HepG2 (cell line): Measurements from ENCODE around the gene GRIK1. TPM values are rescaled to one million over a fixed set of nuclear protein-coding genes. Genes with fewer than 3 reads are reported as not detected.

Source experiments
- ATAC-seq: fragments of 200-7000 bp; cut with Tn5 transposase; 3 replicates; pipeline ENCODE4 v1.9.1; 2020; ENCODE audit warnings: mild to moderate bottlenecking, moderate library complexity
- BruUV-seq: library from RNA; stranded (reverse); fragments of 400-500 nt; replicated peaks from 2 replicates; lab custom pipeline; 2021; lab: Mats Ljungman, UMichigan
- CTCF ChIA-PET: fragments of 300-600 bp; formaldehyde crosslinking; extraction: SDS; loops from one replicate; lab custom pipeline; 2021; ENCODE audit warnings: low total read pairs, inconsistent platforms, low intra/inter-chr PET ratio; lab: Yijun Ruan, JAX
- POLR2A ChIA-PET: fragments of 350-600 bp; sonication (Branson Sonifier 250); formaldehyde crosslinking; loops from one replicate; lab custom pipeline; 2020; ENCODE audit warnings: antibody characterized with exemption, inconsistent platforms; lab: Yijun Ruan, JAX
- DNase-seq: peaks from one replicate; pipeline ENCODE4 v3.0.0-alpha.2; 2015; ENCODE audit warnings: low spot score
- FAIRE-seq: peaks from 3 replicates; lab custom pipeline; 2011; peaks lifted over from hg19 to GRCh38; lab: Jason Lieb, UNC
- H2AFZ ChIP-seq: one replicate; pipeline ENCODE4 v1.6.1; 2011; ENCODE audit warnings: low read length, inconsistent platforms
- H3K27ac ChIP-seq: fragments of 300-600 bp; 3 replicates; pipeline ENCODE4 v1.8.0; 2011; ENCODE audit warnings: mixed run types, mild to moderate bottlenecking, mixed read lengths, low read length, inconsistent platforms; ENCODE audit not compliant: insufficient read depth; ENCODE audit errors: extremely low read length
- H3K27me3 ChIP-seq, 2 experiments: fragments of 200-600 bp in 1 of 2; 2 replicates in 1 of 2; 3 replicates in 1 of 2; pipeline versions ENCODE4 v1.6.0 to v1.8.0; 2011; ENCODE audit warnings: low read length in 2 of 2, mild to moderate bottlenecking in 2 of 2, moderate library complexity in 2 of 2, inconsistent platforms in 1 of 2; ENCODE audit not compliant: insufficient read depth in 2 of 2, control insufficient read depth in 1 of 2
- H3K36me3 ChIP-seq, 2 experiments: fragments of 200-600 bp in 1 of 2; replicated peaks in 1 of 2; 2 replicates in 1 of 2; 3 replicates in 1 of 2; pipeline versions ENCODE4 v1.5.1 to v1.8.0; 2011; ENCODE audit warnings: low read length in 2 of 2, inconsistent platforms in 1 of 2; ENCODE audit not compliant: insufficient read depth in 2 of 2, control insufficient read depth in 1 of 2
- H3K4me1 ChIP-seq: 2 replicates; pipeline ENCODE4 v1.5.1; 2012; ENCODE audit warnings: low read length, inconsistent platforms; ENCODE audit not compliant: insufficient read depth
- H3K4me2 ChIP-seq: 2 replicates; pipeline ENCODE4 v1.6.0; 2011; ENCODE audit warnings: low read depth, low read length, inconsistent platforms
- H3K4me3 ChIP-seq, 3 experiments: fragments of 200-600 bp in 1 of 3; sonication (generic), shearing (Covaris generic) in 1 of 3; replicated peaks in 1 of 3; 2 replicates each; pipeline ENCODE4 v1.5.1; 2011 to 2016; ENCODE audit warnings: low read length in 3 of 3, inconsistent platforms in 2 of 3, low read depth in 2 of 3, mild to moderate bottlenecking in 2 of 3, control low read depth in 1 of 3, mixed read lengths in 1 of 3; ENCODE audit not compliant: insufficient read depth in 1 of 3
- H3K79me2 ChIP-seq: one replicate; pipeline ENCODE4 v1.6.1; 2011; ENCODE audit warnings: low read length, inconsistent platforms; ENCODE audit not compliant: insufficient read depth
- H3K9ac ChIP-seq: 2 replicates; pipeline ENCODE4 v1.6.0; 2011; ENCODE audit warnings: mild to moderate bottlenecking, low read depth, low read length, inconsistent platforms; ENCODE audit not compliant: insufficient read depth
- H3K9me3 ChIP-seq: 2 replicates; pipeline ENCODE4 v1.5.1; 2012; ENCODE audit warnings: mild to moderate bottlenecking, low read length
- H4K20me1 ChIP-seq: 2 replicates; pipeline ENCODE4 v1.6.0; 2011; ENCODE audit warnings: inconsistent platforms, mild to moderate bottlenecking, low read length, moderate library complexity; ENCODE audit not compliant: insufficient read depth
- ARNT2 ChIP-seq: sonication (generic); formaldehyde crosslinking; IDR thresholded peaks from 2 replicates; pipeline ENCODE4 v1.8.0; 2022; ENCODE audit warnings: mild to moderate bottlenecking, low read depth, missing genetic modification reagents, moderate library complexity
- CREB1 ChIP-seq, 2 experiments: fragments of 450-650 bp in 1 of 2; IDR thresholded peaks; 2 replicates each; pipeline ENCODE4 v1.6.1; 2016 to 2017; ENCODE audit warnings: control low read depth in 1 of 2, mild to moderate bottlenecking in 1 of 2, missing compliant biosample characterization in 1 of 2, missing genetic modification characterization in 1 of 2
- ETV6 ChIP-seq: sonication (generic); formaldehyde crosslinking; conservative IDR thresholded peaks from 2 replicates; pipeline ENCODE4 v1.4.0; 2020; ENCODE audit warnings: missing genetic modification reagents
- MAFF ChIP-seq: IDR thresholded peaks from 2 replicates; pipeline ENCODE4 v1.6.1; 2011; ENCODE audit warnings: low read depth, low read length, improper control_type of control experiment
- MLXIP ChIP-seq: sonication (generic); formaldehyde crosslinking; IDR thresholded peaks from 2 replicates; pipeline ENCODE4 v1.9.0; 2021; ENCODE audit warnings: missing genetic modification reagents, borderline replicate concordance
- MXD1 ChIP-seq: sonication (generic); formaldehyde crosslinking; IDR thresholded peaks from 2 replicates; pipeline ENCODE4 v1.4.0; 2020; ENCODE audit warnings: mild to moderate bottlenecking, missing genetic modification reagents
- NFYC ChIP-seq: IDR thresholded peaks from 2 replicates; pipeline ENCODE4 v1.6.1; 2016; ENCODE audit warnings: missing genetic modification reagents, missing compliant biosample characterization
- POLR2A ChIP-seq, 2 experiments: IDR thresholded peaks; 2 replicates each; pipeline ENCODE4 v1.6.1; 2011; ENCODE audit warnings: low read depth in 2 of 2, low read length in 2 of 2, mild to moderate bottlenecking in 1 of 2, moderate library complexity in 1 of 2; ENCODE audit not compliant: insufficient read depth in 1 of 2
- ZBTB38 ChIP-seq: sonication (generic); formaldehyde crosslinking; IDR thresholded peaks from 2 replicates; pipeline ENCODE4 v1.5.1; 2020; ENCODE audit warnings: mild to moderate bottlenecking, missing genetic modification reagents
- ZMYM2 ChIP-seq: sonication (generic); formaldehyde crosslinking; IDR thresholded peaks from 2 replicates; pipeline ENCODE4 v1.8.0; 2022; ENCODE audit warnings: mild to moderate bottlenecking, missing genetic modification reagents
- ZNF10 ChIP-seq: sonication (generic); formaldehyde crosslinking; IDR thresholded peaks from 2 replicates; pipeline ENCODE4 v1.4.0; 2020; ENCODE audit warnings: mild to moderate bottlenecking, low read depth, missing genetic modification reagents, borderline replicate concordance
- ZNF329 ChIP-seq: sonication (generic); formaldehyde crosslinking; IDR thresholded peaks from 2 replicates; pipeline ENCODE4 v1.9.0; 2021; ENCODE audit warnings: low read depth, mild to moderate bottlenecking, missing genetic modification reagents
- ZNF839 ChIP-seq: sonication (generic); formaldehyde crosslinking; IDR thresholded peaks from 2 replicates; pipeline ENCODE4 v1.4.0; 2020; ENCODE audit warnings: missing genetic modification reagents, mild to moderate bottlenecking, borderline replicate concordance
- WGBS: methylation state at CpG from one replicate; pipeline ENCODE4 v1.1.6; 2017; ENCODE audit warnings: low lambda C conversion rate; 5-methylcytosine and 5-hydroxymethylcytosine counted together
- in situ Hi-C: cut with HindIII; loops from 2 replicates; pipeline ENCODE4 v1.10.0; 2017; ENCODE audit warnings: low pct_unique_long_range_greater_than_20kb; ENCODE audit not compliant: extremely low pct_ligation_motif_present
- intact Hi-C: fragments of 100-400 bp; cut with micrococcal nuclease; formaldehyde crosslinking; loops from one replicate; pipeline ENCODE4 v1.10.0; 2022; ENCODE audit not compliant: unreplicated experiment
- polyA plus RNA-seq, 8 experiments: library from polyadenylated mRNA; depleted of rRNA in 3 of 8; stranded (reverse) in 7 of 8; unstranded in 1 of 8; fragments of >200 nt; fragmentation: Illumina TruSeq in 4 of 8; extraction: Trizol in 4 of 8; gene quantifications; 2 replicates each; pipeline versions ENCODE4 v1.2.1 to v1.2.3, GENCODE V29; 2011 to 2016; ENCODE audit warnings: low read depth in 4 of 8, missing spikeins in 1 of 8, mixed read lengths in 1 of 8; ENCODE audit not compliant: insufficient read depth in 1 of 8
- total RNA-seq, 5 experiments: library from RNA; depleted of rRNA; stranded (reverse); fragments of >200 nt; fragmentation: Illumina TruSeq; extraction: Trizol; gene quantifications; 2 replicates each; pipeline ENCODE4 v1.2.3, GENCODE V29; 2016; ENCODE audit warnings: low read depth in 1 of 5

Gene GRIK1
- total and polyA plus RNA-seq, 2 of the 13 experiments (the other 11 are each of a cell fraction or from before 2014, with no cell fraction given): not detected

GRCh38 chr21:29678626-29679025, 261.2 kb downstream of the GRIK1 start:
- DNase-seq: no peak
- no peaks in the 10 kb centered on the region for H4K20me1 ChIP-seq
- no peaks in the 10 kb centered on the region for H3K4me1 ChIP-seq
- H3K36me3 ChIP-seq: no peaks in the 10 kb centered on the region
- H3K79me2 ChIP-seq: no peaks in the 10 kb centered on the region
- ATAC-seq: no peak
- no peak for FAIRE-seq
- no peak overlapping the region for H3K4me2 ChIP-seq
- no peak overlapping the region for H2AFZ ChIP-seq
- intact Hi-C loops: no loop called here
- 0% methylated on average over 1 of the region's 1 CpG for WGBS
- no peak overlapping the region for H3K4me3 ChIP-seq
- H3K27ac ChIP-seq: no peak overlapping the region
- ChIA-PET CTCF (no interaction called here), POLR2A (no interaction called here)
- H3K9ac ChIP-seq: no peak overlapping the region
- BruUV-seq: no TSS peak
- in situ Hi-C loops: no loop called here
- no peak for TF ChIP-seq NFYC (CRISPR knock-in tag)
- no peak for TF ChIP-seq ETV6 (CRISPR knock-in tag)
- TF ChIP-seq ARNT2 (CRISPR knock-in tag): no peak
- no peak for TF ChIP-seq CREB1 (IDR thresholded peaks at IDR 0.05)
- no peak for TF ChIP-seq CREB1 (CRISPR knock-in tag; IDR thresholded peaks at IDR 0.05)
- no peak for TF ChIP-seq ZNF839 (CRISPR knock-in tag)
- no peak for TF ChIP-seq ZNF10 (CRISPR knock-in tag)
- TF ChIP-seq ZBTB38 (CRISPR knock-in tag): no peak
- TF ChIP-seq ZNF329 (CRISPR knock-in tag): no peak
- no peak for TF ChIP-seq MAFF
- H3K9me3 ChIP-seq: no peaks in the 10 kb centered on the region
- no peaks in the 10 kb centered on the region for H3K27me3 ChIP-seq

GRCh38 chr21:29677326-29677725, 262.5 kb downstream of the GRIK1 start:
- CTCF ChIA-PET: no interaction called here
- H3K9ac ChIP-seq: no peak overlapping the region
- H2AFZ ChIP-seq: no peak overlapping the region
- no peak overlapping the region for H3K4me2 ChIP-seq
- no peaks in the 10 kb centered on the region for H4K20me1 ChIP-seq
- H3K4me3 ChIP-seq: no peak overlapping the region
- in situ Hi-C loops: no loop called here
- ATAC-seq (no peak), DNase-seq (no peak), FAIRE-seq (no peak)
- 6% methylated on average over 4 of the region's 4 CpGs for whole genome bisulfite sequencing
- intact Hi-C loops: no loop called here
- POLR2A ChIA-PET: no interaction called here
- BruUV-seq: no TSS peak
- no peaks in the 10 kb centered on the region for H3K4me1 ChIP-seq
- H3K27me3 ChIP-seq: no peaks in the 10 kb centered on the region
- no peaks in the 10 kb centered on the region for H3K9me3 ChIP-seq
- H3K27ac ChIP-seq: no peak overlapping the region
- H3K36me3 ChIP-seq: no peaks in the 10 kb centered on the region
- TF ChIP-seq MXD1: no peak
- no peak for TF ChIP-seq MLXIP
- TF ChIP-seq ZMYM2: no peak
- TF ChIP-seq POLR2A (IDR thresholded peaks at IDR 0.05; ENCODE audit: insufficient read depth in 1 of 2, low read depth in 2 of 2, low read length in 2 of 2): no peak
- no peaks in the 10 kb centered on the region for H3K79me2 ChIP-seq
